ENCODE measurements around the gene CSPG4. TPM values are rescaled to one million over a fixed set of nuclear protein-coding genes. Genes with fewer than 3 reads are reported as not detected.
"Not testable (repeated sequence)": the region's sequence is repeated elsewhere in the genome, so short reads cannot be mapped to it uniquely, and the experiment has no call there.

Gene CSPG4
- total RNA-seq, 2 donors from 2014 or later, result 0.02 TPM; not detected in 1

DNA sequence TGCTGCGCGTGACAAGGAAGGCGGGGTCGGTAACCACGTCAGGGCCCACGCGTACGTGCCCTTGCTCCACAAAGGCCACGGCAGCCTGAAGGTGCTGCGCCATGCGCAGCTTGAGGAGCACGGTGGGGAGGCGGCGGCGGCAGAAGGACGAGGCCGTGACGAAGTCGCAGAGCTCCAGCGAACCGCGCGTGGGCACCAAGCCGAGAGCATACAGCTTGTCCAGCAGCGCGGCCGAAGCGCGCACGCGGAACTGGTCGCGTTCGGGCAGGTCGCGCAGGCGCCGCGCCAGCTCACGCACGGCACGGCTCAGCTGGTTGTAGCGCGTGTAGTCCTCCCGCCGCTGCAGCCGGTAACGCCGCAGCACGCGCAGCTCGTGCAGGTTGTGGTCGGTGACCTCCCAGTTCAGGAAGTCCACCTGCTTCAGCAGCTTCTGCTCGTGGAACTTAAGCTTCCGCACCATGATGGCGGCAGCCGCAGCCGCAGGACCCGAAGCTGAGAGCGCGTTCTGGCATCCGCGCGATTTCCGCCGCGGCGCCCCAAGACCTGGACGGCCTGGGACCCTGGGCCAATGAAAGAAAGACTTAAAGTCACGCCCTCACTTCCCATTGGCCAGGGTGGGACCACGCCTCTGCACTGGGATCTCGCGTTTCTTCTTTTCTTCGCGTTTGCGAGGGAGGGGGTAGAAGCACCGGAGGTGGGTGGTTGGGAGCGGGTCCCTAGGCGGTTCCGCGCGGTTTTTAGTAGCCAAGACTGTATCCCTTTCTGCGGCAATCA is 72.8 kb downstream of the CSPG4 start, which contains the start of gene IMP3:
TSS of gene IMP3 (minus strand) at position 516 of the 774 bp plus-strand sequence. CDS start at position 460, 56 bp downstream.
- Mint-ChIP-seq H3K4me3 (peak within 1 kb of the TSS; percentile 98), H3K4me1 (peaks cover 9% of the 10 kb centered on the region), H3K27ac (peak within 1 kb of the TSS; percentile 96), H3K36me3 (ENCODE audit: low read depth) (peaks cover 33% of the 10 kb centered on the region), H3K27me3 (no peaks in the 10 kb centered on the region), H3K9me3 (no peaks in the 10 kb centered on the region)
- ATAC-seq (replicated peaks), result peak; percentile 93

GRCh38 chr15:75639191-75639708 is 73.4 kb downstream of the CSPG4 start:
- H3K27ac Mint-ChIP-seq, result peak overlapping the region; percentile 96
- peaks cover 33% of the 10 kb centered on the region for H3K36me3 Mint-ChIP-seq (ENCODE audit: low read depth)
- H3K9me3 Mint-ChIP-seq, result no peaks in the 10 kb centered on the region
- H3K4me1 Mint-ChIP-seq, result peaks cover 9% of the 10 kb centered on the region
- peak; percentile 1 for ATAC-seq (replicated peaks)
- H3K4me3 Mint-ChIP-seq, result peak overlapping the region; percentile 98
- no peaks in the 10 kb centered on the region for H3K27me3 Mint-ChIP-seq

DNA sequence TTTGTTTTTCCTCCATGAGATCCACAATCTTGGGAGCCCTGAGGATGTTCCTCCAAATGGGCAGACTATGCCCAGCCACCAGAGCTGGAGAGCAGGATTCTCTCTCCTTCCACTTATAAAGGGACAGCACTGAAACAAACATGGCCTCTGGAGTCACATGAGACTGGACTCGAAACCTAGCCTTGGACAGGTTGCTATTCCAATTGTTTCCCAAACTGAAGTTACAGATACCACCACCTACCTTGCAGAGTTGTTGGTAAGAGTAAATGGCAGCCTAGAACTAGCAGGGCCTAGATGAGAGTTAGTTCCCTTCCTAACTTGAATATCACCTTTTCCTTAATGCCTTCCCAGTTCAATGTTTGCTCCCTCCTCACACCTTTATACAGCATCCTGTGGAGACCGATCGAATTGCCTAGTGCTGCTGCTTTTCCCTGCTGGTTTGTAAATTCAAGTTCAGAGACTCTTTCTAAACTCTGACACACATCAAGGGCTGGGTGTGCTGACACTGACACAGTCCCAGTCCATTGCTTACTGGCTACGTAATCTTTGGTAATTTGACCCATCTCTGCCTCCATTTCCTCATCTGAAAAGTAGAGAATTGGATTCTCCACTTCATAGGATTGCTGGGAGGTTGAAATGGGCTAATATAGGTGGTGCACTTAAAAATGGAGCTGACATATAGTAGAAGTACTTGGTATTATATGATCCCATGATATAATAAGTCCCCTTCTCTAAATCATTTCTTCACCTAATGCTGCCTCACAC is 75.2 kb downstream of the CSPG4 start:
- Mint-ChIP-seq H3K36me3 (ENCODE audit: low read depth) (peaks cover 33% of the 10 kb centered on the region), H3K27ac (peak overlapping the region; percentile 96), H3K27me3 (no peaks in the 10 kb centered on the region), H3K9me3 (no peaks in the 10 kb centered on the region), H3K4me1 (peaks cover 9% of the 10 kb centered on the region), H3K4me3 (peak overlapping the region; percentile 98)
- ATAC-seq (replicated peaks), result no peak

- Mint-ChIP-seq H3K27ac (no peak overlapping the region), H3K4me3 (peak overlapping the region; percentile 13), H3K27me3 (no peaks in the 10 kb centered on the region), H3K4me1 (peaks cover 9% of the 10 kb centered on the region), H3K9me3 (no peaks in the 10 kb centered on the region), H3K36me3 (ENCODE audit: low read depth) (peaks cover 33% of the 10 kb centered on the region)
- no peak for ATAC-seq (replicated peaks)
These were observed 76.6 kb downstream of the CSPG4 start for GRCh38 chr15:75636026-75636425.

GRCh38 chr15:75633922-75634321 is 78.7 kb downstream of the CSPG4 start:
- ATAC-seq (replicated peaks); H3K9me3 Mint-ChIP-seq; H3K27ac Mint-ChIP-seq; H3K27me3 Mint-ChIP-seq; H3K4me3 Mint-ChIP-seq; H3K4me1 Mint-ChIP-seq: not testable (repeated sequence)
- peaks cover 22% of the 10 kb centered on the region for H3K36me3 Mint-ChIP-seq (ENCODE audit: low read depth)

DNA sequence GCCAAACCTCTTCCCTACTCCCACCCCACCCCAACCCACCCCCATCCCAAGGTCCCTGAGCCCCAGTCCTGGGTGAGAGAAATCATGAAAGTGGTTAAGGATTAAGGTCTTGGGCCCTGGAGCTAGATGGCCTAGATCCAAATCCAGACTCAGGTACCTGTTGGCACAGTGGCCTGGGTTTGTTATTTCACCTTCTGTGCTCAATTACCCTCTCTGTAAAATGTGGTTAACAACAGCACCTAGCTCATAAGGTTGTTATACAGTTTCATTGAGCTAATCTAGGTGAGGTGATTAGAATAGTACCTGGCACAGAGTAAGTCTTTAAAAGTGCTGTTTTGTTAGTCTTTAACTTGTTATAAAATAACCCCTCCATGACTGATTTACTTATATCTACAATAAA is 80.7 kb downstream of the CSPG4 start:
- no peak for ATAC-seq (replicated peaks)
- H3K4me1 Mint-ChIP-seq, result no peaks in the 10 kb centered on the region
- no peak overlapping the region for H3K27ac Mint-ChIP-seq
- H3K9me3 Mint-ChIP-seq, result no peaks in the 10 kb centered on the region
- H3K36me3 Mint-ChIP-seq (ENCODE audit: low read depth), result peaks cover 2% of the 10 kb centered on the region
- no peak overlapping the region for H3K4me3 Mint-ChIP-seq
- no peaks in the 10 kb centered on the region for H3K27me3 Mint-ChIP-seq

DNA sequence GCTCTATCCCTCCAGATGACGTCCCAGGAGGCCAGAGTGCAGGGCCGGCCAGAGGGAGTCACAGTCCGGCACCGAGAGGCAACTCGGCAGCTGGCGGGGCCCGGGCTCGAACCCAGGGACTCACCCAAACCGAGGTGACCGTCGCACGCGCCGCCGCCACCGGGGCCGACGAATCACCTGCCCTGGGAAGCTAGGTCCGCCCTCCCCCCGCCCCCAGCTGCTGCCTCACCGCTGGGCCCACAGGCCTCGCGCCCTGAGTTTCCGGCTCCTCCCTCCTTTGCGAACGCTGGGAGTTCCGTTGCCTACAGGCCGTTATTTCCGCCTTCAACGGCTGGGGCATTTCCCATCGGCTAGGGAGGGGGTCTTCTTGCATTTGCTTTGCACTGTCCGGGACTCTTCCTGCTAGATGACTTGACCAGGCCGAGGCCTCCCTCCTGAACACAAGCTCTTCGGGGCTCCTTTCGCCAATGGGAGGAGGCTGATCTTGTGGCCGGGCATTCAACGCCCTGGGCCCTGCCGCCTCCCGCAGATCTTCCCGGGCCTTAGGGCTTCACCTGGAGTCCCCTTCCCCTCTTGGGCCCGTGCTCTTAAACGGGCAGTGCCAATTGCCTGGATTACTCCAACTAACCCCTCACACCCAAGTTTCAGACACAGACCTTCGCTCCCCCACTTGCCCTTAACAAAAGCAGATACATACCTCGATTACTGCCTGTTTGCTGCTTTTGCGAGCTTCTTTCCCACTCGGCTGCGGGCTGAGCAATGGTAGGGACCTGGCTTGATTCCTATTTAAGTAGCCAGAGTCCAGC is 86.9 kb downstream of the CSPG4 start, which contains the start of gene SNUPN:
TSS of gene SNUPN (minus strand) at position 184 of the 806 bp plus-strand sequence. CDS start 4,674 bp downstream, outside the sequence.
- Mint-ChIP-seq H3K9me3 (no peaks in the 10 kb centered on the region), H3K4me1 (peaks cover 20% of the 10 kb centered on the region), H3K27ac (peak within 1 kb of the TSS; percentile 97), H3K36me3 (ENCODE audit: low read depth) (peaks cover 14% of the 10 kb centered on the region), H3K4me3 (peak within 1 kb of the TSS; percentile 96), H3K27me3 (no peaks in the 10 kb centered on the region)
- peak; percentile 90 for ATAC-seq (replicated peaks)

Other genes starting within 250 kb of the CSPG4 start
- 10 to 100 TPM; 17.8 to 38.4 TPM for gene PTPN9, start 133.5 kb downstream of the CSPG4 start, total RNA-seq
- gene SNUPN, start 87.1 kb downstream of the CSPG4 start, total RNA-seq, result 10 to 100 TPM; 26.0 to 34.8 TPM
- 100 to 1,000 TPM in 1 of 2 donors, 10 to 100 TPM in 1; 98.3 to 113 TPM for gene IMP3, start 72.6 kb downstream of the CSPG4 start, total RNA-seq
- 10 to 100 TPM in 1 of 2 donors, 1 to 10 TPM in 1; 2.6 to 12.1 TPM for gene SNX33, start 64.9 kb downstream of the CSPG4 start, total RNA-seq
- gene UBE2Q2, start 130.6 kb upstream of the CSPG4 start, total RNA-seq, result 10 to 100 TPM; 17.0 to 26.1 TPM
- 10 to 100 TPM; 36.8 to 55.1 TPM for gene FBXO22, start 191.0 kb upstream of the CSPG4 start, total RNA-seq